Astrocyte (in vitro differentiated cells and primary cell): ENCODE data around the gene NRF1.

Experiments used
- EZH2 ChIP-seq: IDR thresholded peaks from 2 replicates; pipeline ENCODE4 v1.6.1; 2012; ENCODE audit warnings: mild to moderate bottlenecking, low read length, inconsistent platforms; ENCODE audit not compliant: insufficient read depth
- TF ChIP-seq, protein P1 (sequence below): IDR thresholded peaks from 2 replicates; pipeline ENCODE4 v1.5.1; 2011; ENCODE audit warnings: low read depth, mild to moderate bottlenecking, inconsistent platforms, low read length, moderate library complexity; ENCODE audit not compliant: insufficient read depth

DNA sequence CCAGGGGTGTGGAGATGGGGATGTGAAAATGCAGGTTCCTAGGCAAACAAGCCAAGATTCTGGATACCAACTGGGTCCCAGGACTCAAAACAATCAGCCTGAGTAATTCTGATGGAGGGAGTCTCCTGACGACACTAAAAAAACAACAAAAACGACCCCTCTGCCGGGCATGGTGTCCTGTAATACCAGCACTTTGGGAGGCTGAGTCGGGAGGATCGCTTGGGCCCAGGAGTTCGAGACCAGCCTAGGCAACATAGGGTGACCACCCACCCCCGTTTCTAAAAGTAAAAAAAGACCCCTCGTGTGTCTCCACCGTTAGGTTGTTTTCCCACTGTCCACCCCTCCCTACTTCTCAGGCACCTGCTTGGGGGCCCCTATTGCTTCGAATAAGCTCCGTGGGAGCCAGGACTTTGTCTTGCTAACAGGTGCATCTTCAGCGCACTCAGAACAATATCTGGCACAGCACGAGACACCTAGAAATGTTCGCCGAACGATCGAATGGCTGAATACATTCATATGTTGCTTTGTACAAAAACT is 743 bp upstream of the NRF1 start:
- TF ChIP-seq, protein P1, sequence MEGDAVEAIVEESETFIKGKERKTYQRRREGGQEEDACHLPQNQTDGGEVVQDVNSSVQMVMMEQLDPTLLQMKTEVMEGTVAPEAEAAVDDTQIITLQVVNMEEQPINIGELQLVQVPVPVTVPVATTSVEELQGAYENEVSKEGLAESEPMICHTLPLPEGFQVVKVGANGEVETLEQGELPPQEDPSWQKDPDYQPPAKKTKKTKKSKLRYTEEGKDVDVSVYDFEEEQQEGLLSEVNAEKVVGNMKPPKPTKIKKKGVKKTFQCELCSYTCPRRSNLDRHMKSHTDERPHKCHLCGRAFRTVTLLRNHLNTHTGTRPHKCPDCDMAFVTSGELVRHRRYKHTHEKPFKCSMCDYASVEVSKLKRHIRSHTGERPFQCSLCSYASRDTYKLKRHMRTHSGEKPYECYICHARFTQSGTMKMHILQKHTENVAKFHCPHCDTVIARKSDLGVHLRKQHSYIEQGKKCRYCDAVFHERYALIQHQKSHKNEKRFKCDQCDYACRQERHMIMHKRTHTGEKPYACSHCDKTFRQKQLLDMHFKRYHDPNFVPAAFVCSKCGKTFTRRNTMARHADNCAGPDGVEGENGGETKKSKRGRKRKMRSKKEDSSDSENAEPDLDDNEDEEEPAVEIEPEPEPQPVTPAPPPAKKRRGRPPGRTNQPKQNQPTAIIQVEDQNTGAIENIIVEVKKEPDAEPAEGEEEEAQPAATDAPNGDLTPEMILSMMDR, result no peak
- no peak for TF ChIP-seq EZH2
